GM19395 (cell line): ENCODE measurements around the gene GNL2.
"Not testable (repeated sequence)": the region's sequence is repeated elsewhere in the genome, so short reads cannot be mapped to it uniquely, and the experiment has no call there.

Experiments used
- ATAC-seq: cut with Tn5 transposase; IDR thresholded peaks from one replicate; pipeline ENCODE4 v1.9.1; 2021; ENCODE audit warnings: mild to moderate bottlenecking, moderate library complexity; ENCODE audit not compliant: unreplicated experiment

The GNL2 gene

GRCh38 chr1:37609002-37609401, 13.3 kb upstream of the GNL2 start:
- no peak for ATAC-seq

GRCh38 chr1:37606481-37607263, 10.9 kb upstream of the GNL2 start:
- ATAC-seq, result no peak

GRCh38 chr1:37605806-37606474, 10.2 kb upstream of the GNL2 start:
- ATAC-seq, result no peak

- no peak for ATAC-seq
Measured at GRCh38 chr1:37605061-37605650, 9.4 kb upstream of the GNL2 start.

GRCh38 chr1:37602750-37603694, 7.3 kb upstream of the GNL2 start:
- no peak for ATAC-seq

GRCh38 chr1:37601441-37601840, 5.7 kb upstream of the GNL2 start:
- ATAC-seq, result no peak

- no peak for ATAC-seq
Measured at GRCh38 chr1:37599940-37600339, 4.2 kb upstream of the GNL2 start.

- ATAC-seq, result peak; percentile 10
Measured at GRCh38 chr1:37596182-37596667, 488 bp upstream of the GNL2 start.

GRCh38 chr1:37593726-37594125, 2.0 kb downstream of the GNL2 start:
- ATAC-seq, result no peak

GRCh38 chr1:37588939-37589338, 6.8 kb downstream of the GNL2 start:
- no peak for ATAC-seq

- ATAC-seq, result not testable (repeated sequence)
Measured at GRCh38 chr1:37584544-37584943, 11.2 kb downstream of the GNL2 start.

GRCh38 chr1:37575692-37576091, 20.0 kb downstream of the GNL2 start:
- ATAC-seq, result no peak

- ATAC-seq, result no peak
Measured at GRCh38 chr1:37574834-37575480, 20.8 kb downstream of the GNL2 start.

- ATAC-seq, result no peak
Measured at GRCh38 chr1:37570528-37571334, 25.0 kb downstream of the GNL2 start.

- no peak for ATAC-seq
Measured at GRCh38 chr1:37567023-37567422, 28.7 kb downstream of the GNL2 start.

GRCh38 chr1:37564892-37565291, 30.8 kb downstream of the GNL2 start:
- no peak for ATAC-seq

- ATAC-seq, result no peak
Measured at GRCh38 chr1:37562984-37563383, 32.8 kb downstream of the GNL2 start.

GRCh38 chr1:37561133-37562132, 34.3 kb downstream of the GNL2 start:
- ATAC-seq, result no peak
